Effector CD4-positive, alpha-beta T cell (primary cell): ENCODE results near the gene TPGS2.
A peak's percentile ranks its signal among the peaks of the same experiment; 100 is the strongest.
"Not testable (repeated sequence)": the region's sequence is repeated elsewhere in the genome, so short reads cannot be mapped to it uniquely, and the experiment has no call there.

Experiments used
- DNase-seq: peaks from one replicate; pipeline ENCODE4 v3.0.0-alpha.2; 2020
- total RNA-seq: gene quantifications from one replicate; lab custom pipeline; 2026; lab: John Stamatoyannopoulos, UW

TPGS2 gene
- total RNA-seq, result 26.1 reads per million, percentile 53 among the genes with 10 or more reads in this experiment

GRCh38 chr18:36828630-36829361, at the start of gene TPGS2, which contains the start of gene KIAA1328:
TPGS2 (minus strand) TSS chr18:36829002; CDS start chr18:36828767, 235 bp downstream.
KIAA1328 (plus strand) TSS chr18:36829127; CDS start chr18:36829139, 12 bp downstream.
- DNase-seq, result peak; percentile 84

- DNase-seq, result not testable (repeated sequence)
Observed at GRCh38 chr18:36873826-36874225, 45.0 kb upstream of the TPGS2 start.

- no peak for DNase-seq
Observed at GRCh38 chr18:36872329-36872728, 43.5 kb upstream of the TPGS2 start.

GRCh38 chr18:36871801-36872200, 43.0 kb upstream of the TPGS2 start:
- no peak for DNase-seq

GRCh38 chr18:36867056-36867455, 38.3 kb upstream of the TPGS2 start:
- no peak for DNase-seq

GRCh38 chr18:36862182-36862581, 33.4 kb upstream of the TPGS2 start:
- DNase-seq, result no peak

- no peak for DNase-seq
Observed at GRCh38 chr18:36856815-36857214, 28.0 kb upstream of the TPGS2 start.

- no peak for DNase-seq
Observed at GRCh38 chr18:36851202-36851590, 22.4 kb upstream of the TPGS2 start.

GRCh38 chr18:36850527-36851201, 21.9 kb upstream of the TPGS2 start:
- no peak for DNase-seq

GRCh38 chr18:36849288-36850006, 20.6 kb upstream of the TPGS2 start:
- DNase-seq, result no peak

GRCh38 chr18:36848609-36849008, 19.8 kb upstream of the TPGS2 start:
- DNase-seq, result no peak

GRCh38 chr18:36843784-36844183, 15.0 kb upstream of the TPGS2 start:
- DNase-seq, result no peak

- no peak for DNase-seq
Observed at GRCh38 chr18:36843199-36843598, 14.4 kb upstream of the TPGS2 start.

GRCh38 chr18:36839835-36840234, 11.0 kb upstream of the TPGS2 start:
- DNase-seq, result no peak

GRCh38 chr18:36835927-36836326, 7.1 kb upstream of the TPGS2 start:
- DNase-seq, result no peak

- no peak for DNase-seq
Observed at GRCh38 chr18:36833120-36833519, 4.3 kb upstream of the TPGS2 start.

GRCh38 chr18:36831139-36831538, 2.3 kb upstream of the TPGS2 start:
- DNase-seq, result no peak

GRCh38 chr18:36830158-36830495, 1.3 kb upstream of the TPGS2 start:
- no peak for DNase-seq

- DNase-seq, result no peak
Observed at GRCh38 chr18:36829362-36830157, 758 bp upstream of the TPGS2 start.

- peak; percentile 21 for DNase-seq
Observed at GRCh38 chr18:36828157-36828629, 609 bp downstream of the TPGS2 start.

GRCh38 chr18:36826556-36826955, 2.2 kb downstream of the TPGS2 start:
- DNase-seq, result no peak

GRCh38 chr18:36825526-36825925, 3.3 kb downstream of the TPGS2 start:
- DNase-seq, result no peak

GRCh38 chr18:36821681-36822080, 7.1 kb downstream of the TPGS2 start:
- DNase-seq, result no peak
